ENCODE data around the gene EIF3A.

EIF3A gene

DNA sequence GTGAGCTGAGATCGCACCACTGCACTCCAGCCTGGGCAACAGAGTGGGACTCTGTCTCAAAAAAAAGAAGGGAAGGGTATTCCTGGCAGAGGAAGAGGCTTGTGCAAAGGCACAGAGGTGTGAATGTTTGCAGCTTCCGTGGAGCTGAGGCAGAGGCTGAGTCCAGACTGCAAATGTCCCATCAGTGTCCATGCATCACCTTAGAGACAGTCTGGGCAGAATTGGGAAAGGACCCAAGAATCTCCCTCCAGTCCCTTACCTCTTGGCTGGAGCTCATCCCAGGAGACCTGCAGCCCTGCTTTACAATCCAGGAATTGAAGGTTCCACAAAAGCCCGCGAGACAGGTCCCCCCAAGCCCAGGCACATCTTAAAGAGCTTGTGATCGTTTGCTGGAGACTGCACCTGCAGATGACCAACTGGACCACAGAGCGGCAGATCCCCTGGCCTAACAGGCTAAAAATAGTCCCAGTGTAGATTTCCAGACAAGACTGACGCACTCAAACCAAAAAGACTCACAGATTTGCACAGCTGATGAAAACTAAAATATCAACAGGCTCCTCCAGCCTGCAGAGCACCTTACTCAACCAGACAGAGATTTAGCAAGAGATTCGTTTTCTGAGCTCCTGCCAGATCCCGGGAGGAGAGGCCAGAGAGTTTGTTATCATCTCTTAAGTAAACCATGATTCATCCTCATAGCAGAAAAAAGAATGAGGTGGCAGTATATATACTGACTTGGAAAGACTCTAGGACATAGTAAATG lies 74.0 kb downstream of the EIF3A start (continued):
- TF ChIP-seq, protein P1, sequence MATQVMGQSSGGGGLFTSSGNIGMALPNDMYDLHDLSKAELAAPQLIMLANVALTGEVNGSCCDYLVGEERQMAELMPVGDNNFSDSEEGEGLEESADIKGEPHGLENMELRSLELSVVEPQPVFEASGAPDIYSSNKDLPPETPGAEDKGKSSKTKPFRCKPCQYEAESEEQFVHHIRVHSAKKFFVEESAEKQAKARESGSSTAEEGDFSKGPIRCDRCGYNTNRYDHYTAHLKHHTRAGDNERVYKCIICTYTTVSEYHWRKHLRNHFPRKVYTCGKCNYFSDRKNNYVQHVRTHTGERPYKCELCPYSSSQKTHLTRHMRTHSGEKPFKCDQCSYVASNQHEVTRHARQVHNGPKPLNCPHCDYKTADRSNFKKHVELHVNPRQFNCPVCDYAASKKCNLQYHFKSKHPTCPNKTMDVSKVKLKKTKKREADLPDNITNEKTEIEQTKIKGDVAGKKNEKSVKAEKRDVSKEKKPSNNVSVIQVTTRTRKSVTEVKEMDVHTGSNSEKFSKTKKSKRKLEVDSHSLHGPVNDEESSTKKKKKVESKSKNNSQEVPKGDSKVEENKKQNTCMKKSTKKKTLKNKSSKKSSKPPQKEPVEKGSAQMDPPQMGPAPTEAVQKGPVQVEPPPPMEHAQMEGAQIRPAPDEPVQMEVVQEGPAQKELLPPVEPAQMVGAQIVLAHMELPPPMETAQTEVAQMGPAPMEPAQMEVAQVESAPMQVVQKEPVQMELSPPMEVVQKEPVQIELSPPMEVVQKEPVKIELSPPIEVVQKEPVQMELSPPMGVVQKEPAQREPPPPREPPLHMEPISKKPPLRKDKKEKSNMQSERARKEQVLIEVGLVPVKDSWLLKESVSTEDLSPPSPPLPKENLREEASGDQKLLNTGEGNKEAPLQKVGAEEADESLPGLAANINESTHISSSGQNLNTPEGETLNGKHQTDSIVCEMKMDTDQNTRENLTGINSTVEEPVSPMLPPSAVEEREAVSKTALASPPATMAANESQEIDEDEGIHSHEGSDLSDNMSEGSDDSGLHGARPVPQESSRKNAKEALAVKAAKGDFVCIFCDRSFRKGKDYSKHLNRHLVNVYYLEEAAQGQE (tag by site-specific recombination; IDR thresholded peaks at IDR 0.05), result no peak
- TF ChIP-seq ZNF19 (tag by site-specific recombination; IDR thresholded peaks at IDR 0.05; ENCODE audit: low read depth) (no peak), ZNF843 (tag by site-specific recombination; IDR thresholded peaks at IDR 0.05) (no peak), ZNF366 (tag by site-specific recombination; conservative IDR thresholded peaks at IDR 0.05) (0 out of 2 replicates have a peak, but pooled peaks have one; percentile 16), ZNF501 (tag by site-specific recombination; IDR thresholded peaks at IDR 0.05) (no peak), SCRT1 (tag by site-specific recombination; IDR thresholded peaks at IDR 0.05; ENCODE audit: borderline replicate concordance) (peak; percentile 78), BCL11B (tag by site-specific recombination; IDR thresholded peaks at IDR 0.05; ENCODE audit: low read depth) (no peak), ZNF239 (tag by site-specific recombination; IDR thresholded peaks at IDR 0.05) (no peak), PRDM1 (tag by site-specific recombination; IDR thresholded peaks at IDR 0.05) (no peak), ZNF660 (tag by site-specific recombination; IDR thresholded peaks at IDR 0.05) (peak; percentile 36; the same call in 1 of the 2 replicates), ZNF433 (tag by site-specific recombination; IDR thresholded peaks at IDR 0.05; ENCODE audit: low read depth) (no peak), ZNF324 (tag by site-specific recombination; IDR thresholded peaks at IDR 0.05) (no peak), REPIN1 (tag by site-specific recombination; IDR thresholded peaks at IDR 0.05; ENCODE audit: low read depth) (no peak), ZNF624 (tag by site-specific recombination; IDR thresholded peaks at IDR 0.05) (no peak)
- TF ChIP-seq, protein P2, sequence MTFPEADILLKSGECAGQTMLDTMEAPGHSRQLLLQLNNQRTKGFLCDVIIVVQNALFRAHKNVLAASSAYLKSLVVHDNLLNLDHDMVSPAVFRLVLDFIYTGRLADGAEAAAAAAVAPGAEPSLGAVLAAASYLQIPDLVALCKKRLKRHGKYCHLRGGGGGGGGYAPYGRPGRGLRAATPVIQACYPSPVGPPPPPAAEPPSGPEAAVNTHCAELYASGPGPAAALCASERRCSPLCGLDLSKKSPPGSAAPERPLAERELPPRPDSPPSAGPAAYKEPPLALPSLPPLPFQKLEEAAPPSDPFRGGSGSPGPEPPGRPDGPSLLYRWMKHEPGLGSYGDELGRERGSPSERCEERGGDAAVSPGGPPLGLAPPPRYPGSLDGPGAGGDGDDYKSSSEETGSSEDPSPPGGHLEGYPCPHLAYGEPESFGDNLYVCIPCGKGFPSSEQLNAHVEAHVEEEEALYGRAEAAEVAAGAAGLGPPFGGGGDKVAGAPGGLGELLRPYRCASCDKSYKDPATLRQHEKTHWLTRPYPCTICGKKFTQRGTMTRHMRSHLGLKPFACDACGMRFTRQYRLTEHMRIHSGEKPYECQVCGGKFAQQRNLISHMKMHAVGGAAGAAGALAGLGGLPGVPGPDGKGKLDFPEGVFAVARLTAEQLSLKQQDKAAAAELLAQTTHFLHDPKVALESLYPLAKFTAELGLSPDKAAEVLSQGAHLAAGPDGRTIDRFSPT (tag by site-specific recombination; IDR thresholded peaks at IDR 0.05), result no peak

DNA sequence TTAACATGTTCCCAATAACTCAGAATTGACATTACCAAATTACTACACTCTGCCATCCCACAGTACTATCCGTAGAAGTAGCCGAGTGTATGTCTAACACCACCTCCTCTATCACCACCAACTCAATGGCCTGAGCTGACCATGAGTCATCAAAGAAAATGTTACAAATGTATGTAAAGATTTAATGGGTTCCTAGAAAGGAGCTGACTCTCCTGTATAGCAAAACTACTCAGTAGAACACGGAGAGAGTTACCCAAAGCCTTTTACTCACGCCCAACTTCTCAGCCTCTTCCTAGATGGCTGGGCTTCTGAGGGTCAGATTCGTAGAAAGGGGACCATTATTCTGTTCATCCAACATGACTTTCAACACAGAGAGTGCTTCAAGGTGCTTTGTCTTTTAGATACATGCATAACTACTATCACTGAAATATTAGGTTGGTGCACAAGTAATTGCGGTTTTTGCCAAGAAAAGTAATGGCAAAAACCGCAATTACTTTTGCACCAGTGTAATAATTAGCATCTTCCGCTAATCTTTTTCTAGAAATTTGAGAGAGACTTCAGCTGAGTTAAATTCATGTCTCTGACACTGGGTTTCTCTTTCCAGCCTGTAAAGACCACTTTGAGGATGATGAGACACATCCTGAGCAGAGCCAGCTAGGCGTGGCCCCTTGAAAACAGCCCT lies 75.1 kb downstream of the EIF3A start:
- H3K9me3 ChIP-seq (ENCODE audit: control insufficient read depth, insufficient read depth, low read depth, low read length), result no peaks in the 10 kb centered on the region
- H3K27ac ChIP-seq (ENCODE audit: extremely low read depth, low read depth, low read length), result no peak overlapping the region
- peaks cover 10% of the 10 kb centered on the region; the same call in 1 of the 2 replicates for H3K4me1 ChIP-seq (ENCODE audit: control insufficient read depth, insufficient read depth, low read length)
- H3K4me3 ChIP-seq (ENCODE audit: low read depth, low read length), result no peak overlapping the region
- H3K36me3 ChIP-seq (ENCODE audit: control insufficient read depth in 2 of 2, insufficient read depth in 1 of 2, low read length in 2 of 2), result no peaks in the 10 kb centered on the region
- TF ChIP-seq, protein P3, sequence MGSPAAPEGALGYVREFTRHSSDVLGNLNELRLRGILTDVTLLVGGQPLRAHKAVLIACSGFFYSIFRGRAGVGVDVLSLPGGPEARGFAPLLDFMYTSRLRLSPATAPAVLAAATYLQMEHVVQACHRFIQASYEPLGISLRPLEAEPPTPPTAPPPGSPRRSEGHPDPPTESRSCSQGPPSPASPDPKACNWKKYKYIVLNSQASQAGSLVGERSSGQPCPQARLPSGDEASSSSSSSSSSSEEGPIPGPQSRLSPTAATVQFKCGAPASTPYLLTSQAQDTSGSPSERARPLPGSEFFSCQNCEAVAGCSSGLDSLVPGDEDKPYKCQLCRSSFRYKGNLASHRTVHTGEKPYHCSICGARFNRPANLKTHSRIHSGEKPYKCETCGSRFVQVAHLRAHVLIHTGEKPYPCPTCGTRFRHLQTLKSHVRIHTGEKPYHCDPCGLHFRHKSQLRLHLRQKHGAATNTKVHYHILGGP (tag by site-specific recombination; IDR thresholded peaks at IDR 0.05), result peak; percentile 81
- TF ChIP-seq ZNF184 (tag by site-specific recombination; IDR thresholded peaks at IDR 0.05) (peak; percentile 57; the same call in 1 of the 2 replicates), ZNF350 (tag by site-specific recombination; IDR thresholded peaks at IDR 0.05) (no peak)
- TF ChIP-seq, protein P4, sequence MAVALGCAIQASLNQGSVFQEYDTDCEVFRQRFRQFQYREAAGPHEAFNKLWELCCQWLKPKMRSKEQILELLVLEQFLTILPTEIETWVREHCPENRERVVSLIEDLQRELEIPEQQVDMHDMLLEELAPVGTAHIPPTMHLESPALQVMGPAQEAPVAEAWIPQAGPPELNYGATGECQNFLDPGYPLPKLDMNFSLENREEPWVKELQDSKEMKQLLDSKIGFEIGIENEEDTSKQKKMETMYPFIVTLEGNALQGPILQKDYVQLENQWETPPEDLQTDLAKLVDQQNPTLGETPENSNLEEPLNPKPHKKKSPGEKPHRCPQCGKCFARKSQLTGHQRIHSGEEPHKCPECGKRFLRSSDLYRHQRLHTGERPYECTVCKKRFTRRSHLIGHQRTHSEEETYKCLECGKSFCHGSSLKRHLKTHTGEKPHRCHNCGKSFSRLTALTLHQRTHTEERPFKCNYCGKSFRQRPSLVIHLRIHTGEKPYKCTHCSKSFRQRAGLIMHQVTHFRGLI (tag by site-specific recombination; IDR thresholded peaks at IDR 0.05), result peak; percentile 81; the same call in 1 of the 2 replicates
- POLR2A ChIA-PET, result interaction anchor here (1.0 kb wide), 1 partner anchor 25 kb away, joined by 3 read pairs; no protein-coding TSS in a partner anchor
- CTCF ChIA-PET, result interaction anchor here (0.6 to 0.9 kb wide), 2 partner anchors 24 to 162 kb away, joined by 3 read pairs; partner anchors contain the start of gene NANOS1

All from HEK293 (cell line).